ENCODE data around the gene BEST3.

BEST3 gene

GRCh38 chr12:69703146-69703642, 4.1 kb upstream of the BEST3 start:
- no peak for DNase-seq (ENCODE audit: low spot score)
- TF ChIP-seq, protein P1, sequence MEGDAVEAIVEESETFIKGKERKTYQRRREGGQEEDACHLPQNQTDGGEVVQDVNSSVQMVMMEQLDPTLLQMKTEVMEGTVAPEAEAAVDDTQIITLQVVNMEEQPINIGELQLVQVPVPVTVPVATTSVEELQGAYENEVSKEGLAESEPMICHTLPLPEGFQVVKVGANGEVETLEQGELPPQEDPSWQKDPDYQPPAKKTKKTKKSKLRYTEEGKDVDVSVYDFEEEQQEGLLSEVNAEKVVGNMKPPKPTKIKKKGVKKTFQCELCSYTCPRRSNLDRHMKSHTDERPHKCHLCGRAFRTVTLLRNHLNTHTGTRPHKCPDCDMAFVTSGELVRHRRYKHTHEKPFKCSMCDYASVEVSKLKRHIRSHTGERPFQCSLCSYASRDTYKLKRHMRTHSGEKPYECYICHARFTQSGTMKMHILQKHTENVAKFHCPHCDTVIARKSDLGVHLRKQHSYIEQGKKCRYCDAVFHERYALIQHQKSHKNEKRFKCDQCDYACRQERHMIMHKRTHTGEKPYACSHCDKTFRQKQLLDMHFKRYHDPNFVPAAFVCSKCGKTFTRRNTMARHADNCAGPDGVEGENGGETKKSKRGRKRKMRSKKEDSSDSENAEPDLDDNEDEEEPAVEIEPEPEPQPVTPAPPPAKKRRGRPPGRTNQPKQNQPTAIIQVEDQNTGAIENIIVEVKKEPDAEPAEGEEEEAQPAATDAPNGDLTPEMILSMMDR (IDR thresholded peaks at IDR 0.05) = no peak

DNA sequence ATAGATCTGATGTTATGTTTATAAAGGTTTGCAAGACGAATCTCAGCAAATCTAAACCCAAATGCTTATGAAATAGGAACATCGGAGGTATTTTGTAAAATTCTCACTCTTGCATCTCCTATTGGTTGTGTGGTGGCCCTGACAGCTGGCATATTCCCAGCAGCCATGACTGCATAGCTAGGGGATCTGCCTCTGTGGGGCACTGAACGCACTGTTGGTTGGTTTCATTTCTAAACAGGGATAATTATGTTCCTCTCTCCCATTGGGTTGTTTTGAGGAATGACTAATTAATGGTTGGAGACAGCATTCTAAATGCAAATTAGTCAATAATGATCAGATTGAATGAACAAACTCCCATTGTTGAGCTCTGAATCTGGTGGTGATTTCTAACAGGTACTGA, 2.7 kb upstream of the BEST3 start:
- DNase-seq (ENCODE audit: low spot score) = no peak
- Histone ChIP-seq H3K27ac (no peak overlapping the region), H3K4me3 (no peak overlapping the region)
- TF ChIP-seq, protein P1 (IDR thresholded peaks at IDR 0.05) = no peak

More at GRCh38 chr12:69703146-69703642, 4.1 kb upstream of the BEST3 start:
- no peak overlapping the region for H3K4me3 ChIP-seq
- no peak overlapping the region for H3K27ac ChIP-seq

GRCh38 chr12:69698054-69698453, 1.0 kb downstream of the BEST3 start:
- DNase-seq (ENCODE audit: low spot score) = no peak
- Histone ChIP-seq H3K4me3 (no peak overlapping the region), H3K27ac (no peak overlapping the region)
- TF ChIP-seq, protein P1 (IDR thresholded peaks at IDR 0.05) = no peak

- H3K27ac ChIP-seq = no peak overlapping the region
- TF ChIP-seq, protein P1 (IDR thresholded peaks at IDR 0.05) = no peak
- no peak for DNase-seq (ENCODE audit: low spot score)
- H3K4me3 ChIP-seq = no peak overlapping the region
Observed at GRCh38 chr12:69694123-69694522, 5.0 kb downstream of the BEST3 start.

DNA sequence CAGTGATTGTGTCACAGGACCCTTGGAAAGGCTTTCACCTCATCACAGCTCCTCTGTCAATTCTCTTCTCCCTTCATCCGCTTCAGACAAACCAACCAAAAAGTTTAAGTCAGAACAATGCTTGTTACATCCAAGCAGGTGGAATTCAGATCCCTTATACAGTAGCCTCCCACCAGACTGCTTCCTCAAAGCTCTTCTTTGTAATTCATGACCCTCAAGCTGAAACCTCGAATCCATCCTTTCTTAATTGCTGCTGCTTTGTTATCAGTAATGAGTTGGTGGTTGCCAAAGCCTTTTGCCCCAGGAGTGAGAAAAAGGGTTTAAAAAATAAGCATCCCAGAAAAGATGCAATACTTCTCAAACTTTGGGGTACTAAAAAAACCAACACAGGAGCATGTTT, 9.5 kb downstream of the BEST3 start:
- peak overlapping the region in 1 of 2 donors; percentile 53 for H3K27ac ChIP-seq
- DNase-seq (ENCODE audit: low spot score) = no peak
- no peak overlapping the region for H3K4me3 ChIP-seq
- TF ChIP-seq, protein P1 (IDR thresholded peaks at IDR 0.05) = no peak

DNA sequence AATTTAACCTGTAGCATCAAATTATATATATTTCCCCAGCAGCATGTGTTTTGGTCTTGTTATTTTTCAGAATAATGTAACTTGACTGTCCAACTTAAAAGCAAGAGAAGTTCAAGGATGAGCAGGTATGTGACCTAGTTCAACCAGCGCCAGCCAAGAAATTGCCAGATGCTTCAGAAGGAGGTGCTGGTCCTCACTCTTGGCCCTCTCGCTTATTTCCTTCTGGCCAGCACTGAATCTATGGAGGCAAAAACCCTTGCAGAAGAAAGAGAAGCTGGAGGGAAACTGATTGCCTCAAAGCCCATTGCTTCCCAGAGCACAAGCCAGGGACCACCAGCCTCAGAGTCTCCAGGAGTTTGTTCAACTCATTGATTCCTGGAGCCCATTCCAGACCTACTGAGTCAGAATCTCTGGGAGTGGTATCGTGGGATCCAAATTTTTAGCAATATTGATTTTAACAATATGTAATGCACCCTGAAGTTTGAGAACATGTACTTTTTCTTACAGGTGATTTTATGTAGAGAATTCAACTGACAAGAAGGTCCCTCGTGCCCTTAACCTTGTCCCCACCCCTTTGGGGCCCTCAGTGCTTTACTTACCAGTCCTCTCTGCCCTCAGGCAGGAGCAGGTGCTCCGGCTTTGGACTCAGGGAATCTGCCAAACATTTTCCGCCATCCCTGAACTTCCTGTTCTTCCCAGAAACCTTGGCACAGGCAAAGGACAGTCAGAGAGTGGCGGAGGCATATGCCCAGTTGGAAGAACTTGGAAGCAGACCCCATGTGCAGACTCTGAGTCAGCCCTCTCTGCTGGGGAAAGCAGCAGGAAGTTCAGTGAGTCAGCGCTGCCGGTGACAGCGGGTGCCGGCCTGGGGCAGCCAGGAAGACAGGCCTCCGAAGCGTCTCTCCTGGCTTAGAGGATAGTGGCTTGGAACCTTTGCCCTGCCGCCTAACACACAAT, 10.4 kb downstream of the BEST3 start:
- DNase-seq (ENCODE audit: low spot score) = peak; percentile 75
- Histone ChIP-seq H3K4me3 (no peak overlapping the region), H3K27ac (peak overlapping the region in 1 of 2 donors; percentile 53)
- TF ChIP-seq, protein P1 (IDR thresholded peaks at IDR 0.05) = no peak

DNA sequence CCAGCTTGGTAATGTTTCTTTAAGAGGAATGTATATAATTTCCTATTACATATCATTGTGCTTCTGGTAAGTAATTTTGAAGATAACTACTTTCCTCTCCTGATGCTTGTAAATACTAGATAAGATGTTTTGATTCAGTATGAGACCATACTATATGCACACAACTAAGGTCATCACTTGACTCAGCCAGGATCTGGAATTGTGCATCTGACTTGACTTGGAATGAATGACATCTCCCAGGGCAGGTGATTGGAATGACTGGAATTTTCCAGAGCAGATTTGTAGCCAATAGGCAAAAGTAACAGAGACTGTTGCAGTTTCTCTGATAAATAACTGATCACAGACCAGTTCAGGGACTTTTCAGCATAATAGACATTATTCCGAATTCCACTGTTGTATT, 11.1 kb downstream of the BEST3 start:
- DNase-seq (ENCODE audit: low spot score) = no peak
- H3K27ac ChIP-seq = no peak overlapping the region
- no peak overlapping the region for H3K4me3 ChIP-seq
- TF ChIP-seq, protein P1 (IDR thresholded peaks at IDR 0.05) = no peak

Data from coronary artery (tissue), 2 donors.